Subcutaneous abdominal adipose tissue (tissue), 5 donors: ENCODE measurements around the gene SLC16A6.
"Not testable (repeated sequence)": the region's sequence is repeated elsewhere in the genome, so short reads cannot be mapped to it uniquely, and the experiment has no call there.

Experiments used
- H3K27ac ChIP-seq: one replicate; pipeline ENCODE4 v1.7.0; 2013; ENCODE audit warnings: low read depth, mild to moderate bottlenecking, inconsistent platforms, low read length, moderate library complexity
- H3K27me3 ChIP-seq, 5 donors: one replicate each; pipeline ENCODE4 v1.7.0; 2013; ENCODE audit warnings: low read length in 5 of 5, inconsistent platforms in 1 of 5; ENCODE audit not compliant: control insufficient read depth in 5 of 5, insufficient read depth in 4 of 5
- H3K36me3 ChIP-seq, 5 donors: one replicate each; pipeline ENCODE4 v1.7.0; 2013; ENCODE audit warnings: low read length in 5 of 5; ENCODE audit not compliant: control insufficient read depth in 5 of 5, insufficient read depth in 5 of 5
- H3K4me1 ChIP-seq, 5 donors: one replicate each; pipeline ENCODE4 v1.7.0; 2013; ENCODE audit warnings: low read length in 5 of 5, mild to moderate bottlenecking in 3 of 5, moderate library complexity in 1 of 5; ENCODE audit not compliant: control insufficient read depth in 5 of 5, insufficient read depth in 5 of 5
- H3K4me3 ChIP-seq, 5 donors: one replicate each; pipeline ENCODE4 v1.7.0; 2013; ENCODE audit warnings: low read length in 5 of 5, low read depth in 1 of 5
- H3K9ac ChIP-seq, 5 donors: one replicate each; pipeline ENCODE4 v1.7.0; 2013; ENCODE audit warnings: low read length in 5 of 5, mild to moderate bottlenecking in 4 of 5, moderate library complexity in 3 of 5
- H3K9me3 ChIP-seq, 5 donors: one replicate each; pipeline ENCODE4 v1.7.0; 2013; ENCODE audit warnings: low read length in 5 of 5; ENCODE audit not compliant: control insufficient read depth in 5 of 5
- donor health status: healthy.
- donor health status: healthy.
- donor health status: healthy.
- donor health status: healthy.
- donor health status: healthy.

Gene SLC16A6

DNA sequence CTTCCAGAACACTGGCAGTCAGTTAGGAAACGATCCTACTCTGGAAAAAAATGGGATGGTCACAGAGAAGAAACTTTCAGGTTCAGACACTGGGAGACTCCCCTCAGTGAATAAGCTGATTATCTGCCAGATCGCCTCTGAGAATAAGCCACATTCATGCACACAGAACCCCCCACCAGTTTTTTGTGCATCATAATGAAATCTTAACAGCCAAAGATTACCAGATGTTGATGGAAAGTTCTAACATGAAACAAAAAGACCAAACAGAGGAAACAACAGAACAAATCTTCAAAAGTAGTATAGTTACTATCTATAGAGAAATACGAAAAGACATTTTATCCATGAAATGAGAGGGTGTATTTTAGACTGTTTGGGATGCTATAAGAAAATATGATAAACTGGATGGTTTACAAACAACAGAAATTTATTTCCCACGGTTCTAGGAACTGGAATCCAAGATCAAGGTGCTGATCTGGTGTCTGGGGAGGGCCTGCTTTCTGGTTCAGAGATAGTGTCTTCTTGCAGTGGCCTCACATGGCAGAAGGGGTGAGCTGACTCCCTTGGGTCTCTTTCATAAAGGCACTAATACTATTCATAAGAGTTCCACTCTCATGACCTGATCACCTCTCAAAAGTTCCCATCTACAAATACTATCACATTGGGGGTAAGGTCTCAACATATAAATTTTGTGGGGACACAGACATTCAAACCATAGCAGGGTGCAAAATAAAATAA is 51.1 kb downstream of the SLC16A6 start:
- Histone ChIP-seq H3K9me3 (no peaks in the 10 kb centered on the region), H3K36me3 (no peaks in the 10 kb centered on the region), H3K27me3 (no peaks in the 10 kb centered on the region), H3K4me1 (no peaks in the 10 kb centered on the region), H3K27ac (no peak overlapping the region), H3K9ac (no peak overlapping the region), H3K4me3 (no peak overlapping the region)

GRCh38 chr17:68238871-68239253 is 52.1 kb downstream of the SLC16A6 start:
- no peak overlapping the region for H3K27ac ChIP-seq

DNA sequence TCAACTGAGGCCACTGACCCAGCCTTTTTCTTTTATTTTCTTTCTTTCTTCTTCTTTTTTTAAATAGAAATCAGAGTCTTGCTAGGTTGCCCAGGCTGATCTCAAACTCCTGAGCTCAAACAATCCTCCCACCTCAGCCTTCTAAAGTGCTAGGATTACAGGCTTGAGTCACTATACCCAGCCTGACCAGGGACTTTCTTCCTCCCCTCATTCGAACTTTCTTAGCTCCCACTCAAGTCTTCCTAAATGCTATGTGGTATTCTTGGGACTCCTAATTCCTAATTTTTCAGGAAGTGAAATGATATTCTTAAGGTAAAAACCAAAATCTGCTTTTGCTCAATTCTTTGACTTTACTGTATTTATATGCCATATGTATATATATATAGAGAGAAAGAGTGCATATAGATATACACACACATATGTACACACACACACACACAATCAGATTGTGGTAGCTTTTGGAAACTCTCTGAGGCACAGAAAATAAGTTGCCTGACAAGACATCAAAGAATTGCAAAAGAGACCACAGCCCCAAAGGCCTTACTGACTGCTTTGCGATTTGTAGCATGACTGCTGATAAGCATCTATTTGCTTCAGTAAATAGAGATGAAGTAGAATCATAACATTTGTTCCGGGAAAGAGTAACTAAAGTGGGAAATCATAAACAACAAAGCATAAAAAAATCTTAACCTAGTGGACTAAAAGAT is 52.6 kb downstream of the SLC16A6 start:
- Histone ChIP-seq H3K9ac (peak overlapping the region in 1 of 5 donors; percentile 8), H3K9me3 (no peaks in the 10 kb centered on the region), H3K4me3 (peak overlapping the region in 1 of 5 donors; percentile 26), H3K27ac (no peak overlapping the region), H3K27me3 (no peaks in the 10 kb centered on the region), H3K36me3 (no peaks in the 10 kb centered on the region), H3K4me1 (no peaks in the 10 kb centered on the region)

More at GRCh38 chr17:68238871-68239253, 52.1 kb downstream of the SLC16A6 start:
- Histone ChIP-seq H3K9me3 (no peaks in the 10 kb centered on the region), H3K4me3 (no peak overlapping the region), H3K36me3 (no peaks in the 10 kb centered on the region), H3K9ac (no peak overlapping the region), H3K4me1 (no peaks in the 10 kb centered on the region), H3K27me3 (no peaks in the 10 kb centered on the region)

- not testable (repeated sequence) for H3K27me3 ChIP-seq, H3K9me3 ChIP-seq, H3K27ac ChIP-seq, H3K36me3 ChIP-seq, H3K4me1 ChIP-seq
- H3K4me3 ChIP-seq = peak overlapping the region in 1 of 5 donors; percentile 26
- peak overlapping the region in 2 of 5 donors; percentile 8 to 35 for H3K9ac ChIP-seq
Measured at GRCh38 chr17:68237369-68238163, 53.4 kb downstream of the SLC16A6 start.

DNA sequence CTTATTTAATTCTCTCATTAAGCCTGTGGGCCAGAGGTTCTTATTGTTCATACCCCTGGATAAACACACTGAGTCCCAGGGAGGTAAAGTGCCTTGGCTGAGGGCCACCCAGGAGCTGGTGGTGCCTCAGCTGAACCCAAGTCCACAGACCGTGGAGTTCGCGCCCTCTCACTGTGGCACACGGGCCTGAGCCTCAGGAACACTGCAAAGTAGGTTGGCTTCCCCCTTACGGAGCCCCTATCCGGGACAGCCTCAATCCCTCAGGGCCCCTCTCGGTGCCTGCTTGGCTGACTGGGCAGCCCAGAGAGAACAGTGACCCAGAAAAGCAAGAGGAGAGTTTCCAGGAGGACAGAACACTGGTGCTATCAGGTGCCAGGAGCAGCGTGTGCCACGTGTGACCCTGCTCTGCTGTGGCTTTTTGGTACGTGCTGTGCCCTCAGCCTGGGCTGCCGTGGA is 55.6 kb downstream of the SLC16A6 start:
- H3K27ac ChIP-seq, H3K4me3 ChIP-seq, H3K9me3 ChIP-seq, H3K36me3 ChIP-seq, H3K27me3 ChIP-seq, H3K4me1 ChIP-seq, H3K9ac ChIP-seq: not testable (repeated sequence)

DNA sequence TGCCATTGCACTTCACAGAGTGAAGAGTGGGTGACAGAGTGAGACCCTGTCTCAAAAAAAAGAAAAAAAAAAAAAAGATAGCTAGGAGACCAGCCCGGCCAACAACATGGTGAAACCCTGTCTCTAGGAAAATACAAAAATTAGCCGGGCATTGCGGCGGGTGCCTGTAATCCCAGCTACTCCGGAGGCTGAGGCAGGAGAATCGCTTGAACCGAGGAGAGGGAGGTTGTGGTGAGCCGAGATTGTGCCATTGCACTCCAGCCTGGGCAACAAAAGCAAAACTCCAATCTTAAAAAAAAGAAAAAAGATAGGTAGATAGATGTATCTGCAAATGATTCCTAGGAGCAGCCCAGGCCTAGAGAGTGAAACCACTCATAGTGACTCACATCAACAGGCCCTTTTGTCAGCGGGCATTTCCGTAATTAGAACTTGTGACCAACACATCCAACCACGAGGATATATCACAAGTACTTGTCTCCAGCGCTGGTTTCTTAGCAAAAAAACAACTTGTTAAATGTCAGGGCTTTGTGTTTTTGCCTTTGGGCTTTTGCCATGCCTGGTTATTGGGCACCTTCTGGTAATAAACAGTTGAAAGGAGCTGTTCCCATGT is 56.1 kb downstream of the SLC16A6 start:
- H3K9me3 ChIP-seq, H3K4me1 ChIP-seq, H3K36me3 ChIP-seq, H3K9ac ChIP-seq, H3K27me3 ChIP-seq, H3K4me3 ChIP-seq, H3K27ac ChIP-seq: not testable (repeated sequence)

GRCh38 chr17:68232741-68233140 is 58.2 kb downstream of the SLC16A6 start:
- H3K27me3 ChIP-seq, H3K9me3 ChIP-seq, H3K9ac ChIP-seq, H3K36me3 ChIP-seq, H3K4me3 ChIP-seq, H3K27ac ChIP-seq, H3K4me1 ChIP-seq: not testable (repeated sequence)

DNA sequence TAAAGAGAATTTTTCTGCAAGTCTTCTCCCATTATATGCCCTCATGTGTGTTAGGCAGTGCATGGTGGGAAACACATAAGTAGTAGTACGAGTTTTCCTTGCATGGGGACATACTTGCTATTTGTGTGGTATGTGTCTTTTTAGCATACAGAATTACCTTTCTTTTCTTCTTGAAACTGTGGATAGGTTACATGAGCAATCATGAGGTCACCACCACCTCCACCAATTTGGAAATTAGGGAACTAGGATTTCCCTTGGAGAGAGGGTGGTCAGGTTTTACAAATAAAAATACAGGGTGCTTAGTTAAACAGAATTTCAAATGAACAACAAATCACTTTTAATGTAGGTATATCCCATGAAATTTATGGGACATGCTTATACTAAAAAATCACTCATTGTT is 59.4 kb downstream of the SLC16A6 start:
- Histone ChIP-seq H3K9ac (no peak overlapping the region), H3K9me3 (no peaks in the 10 kb centered on the region), H3K27ac (no peak overlapping the region)

DNA sequence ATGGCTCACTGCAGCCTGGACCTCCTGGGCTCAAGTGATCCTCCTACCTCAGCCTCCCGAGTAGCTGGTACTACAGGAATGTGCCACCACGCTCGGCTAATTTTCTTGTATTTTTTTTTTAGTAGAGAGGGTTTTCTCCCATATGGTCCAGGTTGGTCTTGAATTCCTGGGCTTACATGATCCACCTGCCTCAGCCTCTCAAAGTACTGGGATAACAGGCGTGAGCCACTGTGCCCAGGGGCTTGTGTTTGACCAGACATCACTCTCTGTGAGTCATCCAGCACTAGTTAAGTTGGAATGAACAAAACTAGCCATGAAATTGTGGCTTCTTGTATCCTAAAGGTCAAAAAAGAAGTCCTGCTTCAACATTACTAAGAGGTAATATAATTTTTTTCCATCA is 59.8 kb downstream of the SLC16A6 start:
- H3K9ac ChIP-seq, H3K4me1 ChIP-seq, H3K4me3 ChIP-seq: not testable (repeated sequence)

More for the DNA sequence above, 59.4 kb downstream of the SLC16A6 start:
- H3K4me3 ChIP-seq = no peak overlapping the region
- H3K27me3 ChIP-seq = no peaks in the 10 kb centered on the region
- H3K36me3 ChIP-seq = peaks cover 0 to 2% (median 0%) of the 10 kb centered on the region in 5 donors
- no peaks in the 10 kb centered on the region for H3K4me1 ChIP-seq

More for the DNA sequence above, 59.8 kb downstream of the SLC16A6 start:
- H3K27me3 ChIP-seq, H3K27ac ChIP-seq, H3K9me3 ChIP-seq, H3K36me3 ChIP-seq: not testable (repeated sequence)
